COLO829 (cell line): ENCODE measurements around the gene ANKRD11.
"Not testable (repeated sequence)": the region's sequence is repeated elsewhere in the genome, so short reads cannot be mapped to it uniquely, and the experiment has no call there.

Experiments used
- DNase-seq: peaks from one replicate; pipeline ENCODE4 v3.0.0; 2012; ENCODE audit warnings: low spot score

The ANKRD11 gene

GRCh38 chr16:89450537-89450936 lies 39.8 kb downstream of the ANKRD11 start:
- DNase-seq, result no peak

- no peak for DNase-seq
These were observed 40.5 kb downstream of the ANKRD11 start for GRCh38 chr16:89449726-89450335.

GRCh38 chr16:89448656-89449055 lies 41.7 kb downstream of the ANKRD11 start:
- DNase-seq, result no peak

- no peak for DNase-seq
These were observed 43.4 kb downstream of the ANKRD11 start for GRCh38 chr16:89446975-89447293.

- no peak for DNase-seq
These were observed 44.0 kb downstream of the ANKRD11 start for GRCh38 chr16:89446136-89446974.

GRCh38 chr16:89445166-89445565 lies 45.2 kb downstream of the ANKRD11 start:
- DNase-seq, result no peak

GRCh38 chr16:89444728-89445127 lies 45.6 kb downstream of the ANKRD11 start:
- DNase-seq, result no peak

GRCh38 chr16:89444151-89444723 lies 46.1 kb downstream of the ANKRD11 start:
- no peak for DNase-seq

- DNase-seq, result no peak
These were observed 46.7 kb downstream of the ANKRD11 start for GRCh38 chr16:89443727-89444084.

GRCh38 chr16:89442990-89443726 lies 47.2 kb downstream of the ANKRD11 start:
- DNase-seq, result no peak

GRCh38 chr16:89442588-89442987 lies 47.8 kb downstream of the ANKRD11 start:
- no peak for DNase-seq

- DNase-seq, result no peak
These were observed 50.7 kb downstream of the ANKRD11 start for GRCh38 chr16:89439659-89440058.

GRCh38 chr16:89437991-89438390 lies 52.4 kb downstream of the ANKRD11 start:
- DNase-seq, result no peak

- DNase-seq, result no peak
These were observed 52.9 kb downstream of the ANKRD11 start for GRCh38 chr16:89437251-89437987.

- DNase-seq, result no peak
These were observed 54.0 kb downstream of the ANKRD11 start for GRCh38 chr16:89436366-89436765.

- not testable (repeated sequence) for DNase-seq
These were observed 55.3 kb downstream of the ANKRD11 start for GRCh38 chr16:89435059-89435458.

- DNase-seq, result no peak
These were observed 55.9 kb downstream of the ANKRD11 start for GRCh38 chr16:89434490-89434889.

- not testable (repeated sequence) for DNase-seq
These were observed 56.9 kb downstream of the ANKRD11 start for GRCh38 chr16:89433363-89433984.

GRCh38 chr16:89431630-89432029 lies 58.7 kb downstream of the ANKRD11 start:
- DNase-seq, result no peak

GRCh38 chr16:89431158-89431584 lies 59.2 kb downstream of the ANKRD11 start:
- no peak for DNase-seq

- DNase-seq, result no peak
These were observed 59.8 kb downstream of the ANKRD11 start for GRCh38 chr16:89430436-89431157.
